AG09319 (cell line): ENCODE measurements around the gene JAML.

ENCODE experiments used
- DNase-seq: peaks from one replicate; pipeline ENCODE4 v3.0.0-alpha.2; 2010; ENCODE audit warnings: low read depth; ENCODE audit errors: extremely low read depth
- CTCF ChIP-seq: IDR thresholded peaks from 2 replicates; pipeline ENCODE4 v1.5.1; 2011; ENCODE audit warnings: low read depth, mild to moderate bottlenecking, inconsistent platforms, low read length, moderate library complexity

The JAML gene

GRCh38 chr11:118232659-118233058 lies 7.8 kb upstream of the JAML start:
- DNase-seq, result no peak

GRCh38 chr11:118231461-118231860 lies 6.7 kb upstream of the JAML start:
- no peak for DNase-seq
- TF ChIP-seq CTCF, result no peak

More at GRCh38 chr11:118232659-118233058, 7.8 kb upstream of the JAML start:
- TF ChIP-seq CTCF, result no peak

- no peak for DNase-seq
- TF ChIP-seq CTCF, result no peak
Measured at GRCh38 chr11:118230088-118230487, 5.3 kb upstream of the JAML start.

- TF ChIP-seq CTCF, result no peak
- no peak for DNase-seq
Measured at GRCh38 chr11:118229274-118229847, 4.5 kb upstream of the JAML start.

GRCh38 chr11:118227865-118228785 lies 3.3 kb upstream of the JAML start:
- DNase-seq, result no peak

GRCh38 chr11:118226781-118227180 lies 2.0 kb upstream of the JAML start:
- DNase-seq, result no peak
- TF ChIP-seq CTCF, result no peak

More at GRCh38 chr11:118227865-118228785, 3.3 kb upstream of the JAML start:
- no peak for TF ChIP-seq CTCF

GRCh38 chr11:118226296-118226695 lies 1.5 kb upstream of the JAML start:
- no peak for TF ChIP-seq CTCF
- no peak for DNase-seq
